K562 (cell line): ENCODE results near the gene ABI2. TPM values are rescaled to one million over a fixed set of nuclear protein-coding genes. Genes with fewer than 3 reads are reported as not detected.

Experiments
- ATAC-seq: fragments of 200-7000 bp; cut with Tn5 transposase; 3 replicates; pipeline ENCODE4 v1.9.1; 2020; ENCODE audit warnings: moderate library complexity
- BruUV-seq: library from RNA; stranded (reverse); fragments of 400-500 nt; replicated peaks from 2 replicates; lab custom pipeline; 2021; lab: Mats Ljungman, UMichigan
- CTCF ChIA-PET: fragments of 300-600 bp; formaldehyde crosslinking; extraction: SDS; loops from one replicate; lab custom pipeline; 2021; ENCODE audit warnings: low intra/inter-chr PET ratio; lab: Yijun Ruan, JAX
- POLR2A ChIA-PET: fragments of 300-600, 350-650 bp; sonication (Branson Sonifier 250); formaldehyde crosslinking; extraction: SDS; loops from one replicate; lab custom pipeline; 2021; ENCODE audit warnings: antibody characterized with exemption, inconsistent platforms; lab: Yijun Ruan, JAX
- DNase-seq, 4 experiments: peaks; one replicate each; pipeline versions ENCODE4 v3.0.0 to v3.0.0-alpha.2; 2011 to 2018; ENCODE audit warnings: low spot score in 3 of 4, mixed read lengths in 3 of 4; ENCODE audit errors: extremely low read depth in 1 of 4
- FAIRE-seq: peaks from 2 replicates; lab custom pipeline; 2011; peaks lifted over from hg19 to GRCh38; lab: Jason Lieb, UNC
- H2AFZ ChIP-seq: 2 replicates; pipeline ENCODE4 v1.6.0; 2011; ENCODE audit warnings: low read depth, low read length, control low read depth, inconsistent platforms
- H3K27ac ChIP-seq: fragments of 200-600 bp; 3 replicates; pipeline ENCODE4 v1.8.0; 2011; ENCODE audit warnings: low read depth, mild to moderate bottlenecking, control low read depth, inconsistent platforms, low read length, moderate library complexity, mixed read lengths; ENCODE audit errors: extremely low read depth
- H3K27me3 ChIP-seq, 2 experiments: fragments of 300-600 bp in 1 of 2; 2 replicates in 1 of 2; 3 replicates in 1 of 2; pipeline versions ENCODE4 v1.6.0 to v1.8.0; 2011; ENCODE audit warnings: inconsistent platforms in 2 of 2, low read length in 2 of 2, mild to moderate bottlenecking in 1 of 2, mixed read lengths in 1 of 2, moderate library complexity in 1 of 2; ENCODE audit not compliant: control insufficient read depth in 2 of 2, insufficient read depth in 2 of 2
- H3K36me3 ChIP-seq: fragments of 300-600 bp; 3 replicates; pipeline ENCODE4 v1.8.0; 2011; ENCODE audit warnings: mild to moderate bottlenecking, low read length, inconsistent platforms; ENCODE audit not compliant: control insufficient read depth, insufficient read depth
- H3K4me1 ChIP-seq, 2 experiments: fragments of 200-600 bp in 1 of 2; replicated peaks in 1 of 2; 2 replicates in 1 of 2; 3 replicates in 1 of 2; pipeline versions ENCODE4 v1.5.1 to v1.8.0; 2011; ENCODE audit warnings: inconsistent platforms in 2 of 2, low read length in 2 of 2, mild to moderate bottlenecking in 1 of 2, mixed read lengths in 1 of 2, moderate library complexity in 1 of 2; ENCODE audit not compliant: control insufficient read depth in 2 of 2, insufficient read depth in 2 of 2
- H3K4me2 ChIP-seq: 2 replicates; pipeline ENCODE4 v1.6.1; 2011; ENCODE audit warnings: low read length, control low read depth, inconsistent platforms, mixed read lengths; ENCODE audit not compliant: insufficient read depth
- H3K4me3 ChIP-seq: fragments of 200-600 bp; sonication (generic), shearing (Covaris generic); 2 replicates; pipeline ENCODE4 v1.5.1; 2016; ENCODE audit warnings: control low read depth, inconsistent platforms
- H3K79me2 ChIP-seq: fragments of 200-600 bp; 3 replicates; pipeline ENCODE4 v1.8.0; 2011; ENCODE audit warnings: low read length, inconsistent platforms; ENCODE audit not compliant: control insufficient read depth, insufficient read depth
- H3K9ac ChIP-seq, 2 experiments: 2 replicates each; pipeline versions ENCODE4 v1.6.0 to v1.6.1; 2011; ENCODE audit warnings: low read depth in 2 of 2, low read length in 2 of 2, control low read depth in 1 of 2, inconsistent platforms in 1 of 2, mild to moderate bottlenecking in 1 of 2, mixed read lengths in 1 of 2; ENCODE audit not compliant: insufficient read depth in 1 of 2
- H3K9me1 ChIP-seq: one replicate; pipeline ENCODE4 v1.6.0; 2011; ENCODE audit warnings: inconsistent platforms, mild to moderate bottlenecking, low read length, moderate library complexity; ENCODE audit not compliant: control insufficient read depth, insufficient read depth
- H3K9me3 ChIP-seq: replicated peaks from 2 replicates; pipeline ENCODE4 v1.5.1; 2011; ENCODE audit warnings: low read depth, low read length, inconsistent platforms; ENCODE audit not compliant: control insufficient read depth, insufficient read depth
- H4K20me1 ChIP-seq: replicated peaks from 2 replicates; pipeline ENCODE4 v1.6.1; 2011; ENCODE audit warnings: low read length, inconsistent platforms, mixed read lengths; ENCODE audit not compliant: control insufficient read depth, insufficient read depth
- ATF3 ChIP-seq, 2 experiments: fragments of 450-650 bp in 1 of 2; sonication (generic) in 1 of 2; formaldehyde crosslinking in 1 of 2; IDR thresholded peaks in 1 of 2; conservative IDR thresholded peaks in 1 of 2; 2 replicates each; pipeline versions ENCODE4 v1.6.1 to v1.8.1; 2016 to 2023; ENCODE audit warnings: mild to moderate bottlenecking in 2 of 2, moderate library complexity in 2 of 2, inconsistent platforms in 1 of 2, missing genetic modification reagents in 1 of 2
- ATF6 ChIP-seq: sonication (generic); formaldehyde crosslinking; IDR thresholded peaks from 2 replicates; pipeline ENCODE4 v1.4.0; 2020; ENCODE audit warnings: mild to moderate bottlenecking, missing genetic modification reagents
- CTCFL ChIP-seq: IDR thresholded peaks from 2 replicates; pipeline ENCODE4 v1.6.1; 2011; ENCODE audit warnings: borderline replicate concordance, low read depth, mild to moderate bottlenecking, moderate library complexity, low read length; ENCODE audit not compliant: insufficient read depth, poor library complexity, severe bottlenecking
- E2F3 ChIP-seq: fragments of 250-450 bp; sonication (Bioruptor Pico); IDR thresholded peaks from 2 replicates; pipeline ENCODE4 v1.4.0; 2020; ENCODE audit warnings: mild to moderate bottlenecking
- FOXJ2 ChIP-seq: fragments of 200-800 bp; sonication (Bioruptor generic); IDR thresholded peaks from 2 replicates; pipeline ENCODE4 v1.6.1; 2016; ENCODE audit warnings: missing genetic modification characterization, missing compliant biosample characterization
- FUS ChIP-seq: fragments of 200-400 bp; formaldehyde crosslinking; optimal IDR thresholded peaks from 2 replicates; pipeline ENCODE3; 2017; ENCODE audit warnings: low read depth, low read length
- MED1 ChIP-seq: sonication (generic); formaldehyde crosslinking; IDR thresholded peaks from 2 replicates; pipeline ENCODE4 v1.8.1; 2023; ENCODE audit warnings: missing genetic modification reagents, borderline replicate concordance
- PHTF2 ChIP-seq: fragments of 250-450 bp; sonication (Bioruptor Pico); IDR thresholded peaks from 2 replicates; pipeline ENCODE4 v1.5.0; 2021; ENCODE audit warnings: mild to moderate bottlenecking
- RBM15 ChIP-seq: fragments of 200-400 bp; formaldehyde crosslinking; IDR thresholded peaks from 2 replicates; pipeline ENCODE4 v1.6.1; 2018; ENCODE audit warnings: mild to moderate bottlenecking, low read length, moderate library complexity; ENCODE audit not compliant: insufficient read depth
- RNF219 ChIP-seq: fragments of 250-450 bp; sonication (Bioruptor Pico); IDR thresholded peaks from 2 replicates; pipeline ENCODE4 v1.5.0; 2022; ENCODE audit warnings: mild to moderate bottlenecking
- SAFB2 ChIP-seq: fragments of 200-400 bp; formaldehyde crosslinking; IDR thresholded peaks from 2 replicates; pipeline ENCODE4 v1.6.1; 2018; ENCODE audit warnings: borderline replicate concordance, low read length, low read depth, moderate library complexity; ENCODE audit not compliant: severe bottlenecking
- SP2 ChIP-seq: IDR thresholded peaks from 2 replicates; pipeline ENCODE4 v1.6.1; 2011; ENCODE audit warnings: mild to moderate bottlenecking, low read depth, low read length, moderate library complexity; ENCODE audit not compliant: poor library complexity, severe bottlenecking; ENCODE audit errors: extremely low read depth
- TRIM28 ChIP-seq: fragments of 450-650 bp; IDR thresholded peaks from 2 replicates; pipeline ENCODE4 v1.6.1; 2017
- USF2 ChIP-seq: sonication (generic); formaldehyde crosslinking; IDR thresholded peaks from 2 replicates; pipeline ENCODE4 v1.5.0; 2020; ENCODE audit warnings: missing genetic modification reagents
- whole genome bisulfite sequencing: fragments of 100-300 bp; shearing (Covaris generic); methylation state at CpG from one replicate; pipeline ENCODE4 v1.1.6; 2016; ENCODE audit warnings: low coverage, mixed read lengths; ENCODE audit not compliant: insufficient coverage; ENCODE audit errors: missing lambda C conversion rate; 5-methylcytosine and 5-hydroxymethylcytosine counted together
- in situ Hi-C: fragments of 300-500 bp; cut with MboI; formaldehyde crosslinking; loops from 4 replicates; pipeline ENCODE4 v1.15.0; 2018; ENCODE audit warnings: inconsistent platforms, mixed read lengths
- intact Hi-C: fragments of 100-400 bp; cut with micrococcal nuclease; formaldehyde crosslinking; loops from 2 replicates; pipeline ENCODE4 v1.14.2; 2022
- polyA plus RNA-seq, 8 experiments: library from polyadenylated mRNA; depleted of rRNA in 4 of 8; stranded (reverse) in 5 of 8; unstranded in 3 of 8; fragments of >200 nt; fragmentation: Nextera tagmentation in 2 of 8; fragmentation: Illumina TruSeq in 1 of 8; extraction: Ambion mirVana in 2 of 8; extraction: Trizol in 1 of 8; gene quantifications; 2 replicates each; pipeline versions ENCODE4 v1.2.1 to v1.2.3, GENCODE V29; 2011 to 2014; ENCODE audit warnings: inconsistent platforms in 1 of 8, missing spikeins in 1 of 8
- total RNA-seq, 7 experiments: library from RNA; depleted of rRNA in 6 of 7; stranded (reverse); fragments of >200 nt in 6 of 7; fragmentation: Illumina TruSeq in 2 of 7; extraction: Trizol in 2 of 7; gene quantifications; 2 replicates each; pipeline versions ENCODE4 v1.2.1 to v1.2.3, GENCODE V29; 2011 to 2021; ENCODE audit warnings: low replicate concordance in 1 of 7

The ABI2 gene
- total and polyA plus RNA-seq, 9 of the 15 experiments (the other 6 are each of a cell fraction or from before 2014, with no cell fraction given): 5.3 to 24.3 (median 12.2) TPM

GRCh38 chr2:203286532-203286931 is 41.7 kb upstream of the ABI2 start:
- Histone ChIP-seq H3K9me3 (no peaks in the 10 kb centered on the region), H3K79me2 (no peaks in the 10 kb centered on the region), H3K4me1 (no peaks in the 10 kb centered on the region), H3K9ac (no peak overlapping the region), H3K27ac (no peak overlapping the region), H3K4me2 (no peak overlapping the region), H3K27me3 (no peaks in the 10 kb centered on the region), H2AFZ (no peak overlapping the region), H3K36me3 (peaks cover 21% of the 10 kb centered on the region; the same call in 2 of the 3 replicates), H3K4me3 (no peak overlapping the region), H3K9me1 (no peaks in the 10 kb centered on the region), H4K20me1 (no peaks in the 10 kb centered on the region)
- CTCF ChIA-PET: no interaction called here
- DNase-seq: no peak
- in situ Hi-C loops (no loop called here), intact Hi-C loops (no loop called here)
- no peak for FAIRE-seq
- POLR2A ChIA-PET: no interaction called here
- WGBS: 95% methylated on average over 2 of the region's 2 CpGs
- ATAC-seq: no peak
- no TSS peak for BruUV-seq
- TF ChIP-seq SAFB2 (no peak), ATF6 (CRISPR knock-in tag) (no peak), E2F3 (CRISPR knock-in tag) (no peak), FUS (no peak), FOXJ2 (tag) (no peak), TRIM28 (no peak), PHTF2 (CRISPR knock-in tag) (no peak), SP2 (no peak), RNF219 (CRISPR knock-in tag) (no peak), RBM15 (no peak), MED1 (CRISPR knock-in tag) (no peak), ATF3 (IDR thresholded peaks at IDR 0.05) (no peak), ATF3 (CRISPR knock-in tag; conservative IDR thresholded peaks at IDR 0.05) (no peak), CTCFL (no peak), USF2 (CRISPR knock-in tag) (no peak)
